HAP-1 (cell line): ENCODE measurements around the gene ZRANB1.
A peak's percentile ranks its signal among the peaks of the same experiment; 100 is the strongest.
"Not testable (repeated sequence)": the region's sequence is repeated elsewhere in the genome, so short reads cannot be mapped to it uniquely, and the experiment has no call there.

Experiments used
- DNase-seq, 2 experiments: peaks; one replicate each; pipeline ENCODE4 v3.0.0-alpha.2; 2016 to 2020; ENCODE audit warnings: low spot score in 2 of 2
- H3K27me3 ChIP-seq: fragments of 250-450 bp; sonication (Bioruptor Pico); 2 replicates; pipeline ENCODE4 v1.5.1; 2020; ENCODE audit warnings: low read depth, mild to moderate bottlenecking, moderate library complexity
- H3K36me3 ChIP-seq: fragments of 250-450 bp; sonication (Bioruptor Pico); replicated peaks from 2 replicates; pipeline ENCODE4 v1.5.1; 2020; ENCODE audit warnings: mild to moderate bottlenecking
- H3K4me1 ChIP-seq: fragments of 250-450 bp; sonication (Bioruptor Pico); 2 replicates; pipeline ENCODE4 v1.5.1; 2020; ENCODE audit warnings: mild to moderate bottlenecking
- H3K4me3 ChIP-seq: fragments of 250-450 bp; sonication (Bioruptor Pico); 2 replicates; pipeline ENCODE4 v1.5.1; 2020; ENCODE audit warnings: mild to moderate bottlenecking, moderate library complexity
- H3K9me3 ChIP-seq: fragments of 250-450 bp; sonication (Bioruptor Pico); 2 replicates; pipeline ENCODE4 v1.5.1; 2020; ENCODE audit warnings: mild to moderate bottlenecking, moderate library complexity
- in situ Hi-C: fragments of 300-500 bp; cut with MboI; formaldehyde crosslinking; loops from 3 replicates; pipeline ENCODE4 v1.14.3; 2020; ENCODE audit warnings: low sequenced_read_pairs, inconsistent platforms, mixed read lengths

ZRANB1 gene

GRCh38 chr10:124913167-124913566 is 28.8 kb upstream of the ZRANB1 start:
- no peak for DNase-seq
- in situ Hi-C loops, result no loop called here
- Histone ChIP-seq H3K27me3 (no peaks in the 10 kb centered on the region), H3K4me3 (no peak overlapping the region), H3K36me3 (no peaks in the 10 kb centered on the region; the same call in 1 of the 2 replicates), H3K9me3 (no peaks in the 10 kb centered on the region), H3K4me1 (peaks cover 10% of the 10 kb centered on the region)

- H3K4me1 ChIP-seq, result peaks cover 16% of the 10 kb centered on the region
- in situ Hi-C loops, H3K4me3 ChIP-seq, H3K36me3 ChIP-seq, H3K27me3 ChIP-seq, DNase-seq, H3K9me3 ChIP-seq: not testable (repeated sequence)
These were observed 27.5 kb upstream of the ZRANB1 start for GRCh38 chr10:124914398-124914797.

GRCh38 chr10:124916098-124916584 is 25.8 kb upstream of the ZRANB1 start:
- Histone ChIP-seq H3K4me3 (peak overlapping the region; percentile 64), H3K9me3 (no peaks in the 10 kb centered on the region), H3K4me1 (peaks cover 19% of the 10 kb centered on the region), H3K36me3 (no peaks in the 10 kb centered on the region; the same call in 1 of the 2 replicates), H3K27me3 (no peaks in the 10 kb centered on the region)
- in situ Hi-C loops, result no loop called here
- no peak for DNase-seq

GRCh38 chr10:124916585-124917427 is 25.1 kb upstream of the ZRANB1 start:
- DNase-seq, result peak; percentile 85 to 98
- Histone ChIP-seq H3K27me3 (no peaks in the 10 kb centered on the region), H3K4me3 (peak overlapping the region; percentile 65), H3K36me3 (no peaks in the 10 kb centered on the region; the same call in 1 of the 2 replicates), H3K9me3 (no peaks in the 10 kb centered on the region), H3K4me1 (peaks cover 19% of the 10 kb centered on the region)
- in situ Hi-C loops, result no loop called here

GRCh38 chr10:124917428-124918190 is 24.3 kb upstream of the ZRANB1 start:
- Histone ChIP-seq H3K9me3 (no peaks in the 10 kb centered on the region), H3K27me3 (no peaks in the 10 kb centered on the region), H3K4me1 (peaks cover 19% of the 10 kb centered on the region), H3K4me3 (peak overlapping the region; percentile 65), H3K36me3 (no peaks in the 10 kb centered on the region; the same call in 1 of the 2 replicates)
- in situ Hi-C loops, result no loop called here
- DNase-seq, result peak; percentile 48 to 68

GRCh38 chr10:124918191-124918830 is 23.6 kb upstream of the ZRANB1 start:
- Histone ChIP-seq H3K4me1 (peaks cover 19% of the 10 kb centered on the region), H3K4me3 (peak overlapping the region; percentile 65), H3K36me3 (no peaks in the 10 kb centered on the region; the same call in 1 of the 2 replicates), H3K27me3 (no peaks in the 10 kb centered on the region), H3K9me3 (no peaks in the 10 kb centered on the region)
- in situ Hi-C loops, result no loop called here
- DNase-seq, result peak in 1 of 2 experiments; percentile 20

GRCh38 chr10:124918906-124919305 is 23.0 kb upstream of the ZRANB1 start:
- in situ Hi-C loops, result no loop called here
- Histone ChIP-seq H3K4me1 (peaks cover 19% of the 10 kb centered on the region), H3K36me3 (no peaks in the 10 kb centered on the region; the same call in 1 of the 2 replicates), H3K9me3 (no peaks in the 10 kb centered on the region), H3K27me3 (no peaks in the 10 kb centered on the region), H3K4me3 (no peak overlapping the region)
- DNase-seq, result no peak

GRCh38 chr10:124921261-124921660 is 20.7 kb upstream of the ZRANB1 start:
- in situ Hi-C loops, result no loop called here
- DNase-seq, result no peak
- Histone ChIP-seq H3K4me1 (peaks cover 9% of the 10 kb centered on the region; the same call in 1 of the 2 replicates), H3K36me3 (no peaks in the 10 kb centered on the region), H3K4me3 (no peak overlapping the region), H3K27me3 (no peaks in the 10 kb centered on the region), H3K9me3 (no peaks in the 10 kb centered on the region)

- in situ Hi-C loops, result no loop called here
These were observed 18.2 kb upstream of the ZRANB1 start for GRCh38 chr10:124923684-124924083.

GRCh38 chr10:124926548-124926947 is 15.4 kb upstream of the ZRANB1 start:
- no peak overlapping the region for H3K4me3 ChIP-seq
- in situ Hi-C loops, result no loop called here
- peaks cover 2% of the 10 kb centered on the region; the same call in 1 of the 2 replicates for H3K9me3 ChIP-seq
- H3K36me3 ChIP-seq, result peaks cover 6% of the 10 kb centered on the region; the same call in 1 of the 2 replicates
- H3K27me3 ChIP-seq, result no peaks in the 10 kb centered on the region
- DNase-seq, result no peak
- peaks cover 3% of the 10 kb centered on the region for H3K4me1 ChIP-seq

More at GRCh38 chr10:124923684-124924083, 18.2 kb upstream of the ZRANB1 start:
- Histone ChIP-seq H3K4me1 (peaks cover 9% of the 10 kb centered on the region), H3K36me3 (peaks cover 6% of the 10 kb centered on the region; the same call in 1 of the 2 replicates), H3K27me3 (no peaks in the 10 kb centered on the region), H3K9me3 (no peaks in the 10 kb centered on the region), H3K4me3 (no peak overlapping the region)
- no peak for DNase-seq

GRCh38 chr10:124928087-124928486 is 13.8 kb upstream of the ZRANB1 start:
- no peak for DNase-seq
- H3K4me3 ChIP-seq, result no peak overlapping the region
- peaks cover 3% of the 10 kb centered on the region for H3K4me1 ChIP-seq
- H3K27me3 ChIP-seq, result no peaks in the 10 kb centered on the region
- in situ Hi-C loops, result no loop called here
- peaks cover 6% of the 10 kb centered on the region for H3K9me3 ChIP-seq
- peaks cover 6% of the 10 kb centered on the region; the same call in 1 of the 2 replicates for H3K36me3 ChIP-seq

GRCh38 chr10:124928545-124928944 is 13.4 kb upstream of the ZRANB1 start:
- Histone ChIP-seq H3K36me3 (peaks cover 6% of the 10 kb centered on the region; the same call in 1 of the 2 replicates), H3K9me3 (peaks cover 6% of the 10 kb centered on the region), H3K4me3 (no peak overlapping the region), H3K4me1 (peaks cover 3% of the 10 kb centered on the region), H3K27me3 (no peaks in the 10 kb centered on the region)
- DNase-seq, result no peak
- in situ Hi-C loops, result no loop called here

- H3K4me3 ChIP-seq, result no peak overlapping the region
- no peak for DNase-seq
- in situ Hi-C loops, result no loop called here
These were observed 6.0 kb upstream of the ZRANB1 start for GRCh38 chr10:124935946-124936345.

More at GRCh38 chr10:124935946-124936345, 6.0 kb upstream of the ZRANB1 start:
- no peaks in the 10 kb centered on the region for H3K36me3 ChIP-seq
- H3K4me1 ChIP-seq, result 0 out of 2 replicates have a peak, but pooled peaks cover 4% of the 10 kb centered on the region
- H3K27me3 ChIP-seq, result no peaks in the 10 kb centered on the region
- H3K9me3 ChIP-seq, result peaks cover 6% of the 10 kb centered on the region
